IMR-90 (cell line): ENCODE data around the gene KDM2A. TPM values are rescaled to one million over a fixed set of nuclear protein-coding genes. Genes with fewer than 3 reads are reported as not detected.
"Not testable (repeated sequence)": the region's sequence is repeated elsewhere in the genome, so short reads cannot be mapped to it uniquely, and the experiment has no call there.

ENCODE experiments used
- ATAC-seq: fragments of 200-7000 bp; cut with Tn5 transposase; 2 replicates; pipeline ENCODE4 v1.9.1; 2020; ENCODE audit warnings: low read depth, mild to moderate bottlenecking, moderate library complexity
- BruUV-seq: library from RNA; stranded (reverse); fragments of 400-500 nt; replicated peaks from 2 replicates; lab custom pipeline; 2021; lab: Mats Ljungman, UMichigan
- CTCF ChIA-PET: fragments of 300-600 bp; formaldehyde crosslinking; extraction: SDS; loops from one replicate; lab custom pipeline; 2021; ENCODE audit warnings: antibody characterized with exemption; lab: Yijun Ruan, JAX
- POLR2A ChIA-PET: fragments of 300-600 bp; sonication (Branson Sonifier 250); formaldehyde crosslinking; loops from one replicate; lab custom pipeline; 2022; ENCODE audit warnings: antibody characterized with exemption; ENCODE audit not compliant: unreplicated experiment; lab: Charles Lee
- DNase-seq: peaks from one replicate; pipeline ENCODE4 v3.0.0; 2013
- H2AFZ ChIP-seq: replicated peaks from 2 replicates; pipeline ENCODE3; 2013; ENCODE audit warnings: low read length, mild to moderate bottlenecking; ENCODE audit not compliant: poor library complexity
- H2AK5ac ChIP-seq: 2 replicates; pipeline ENCODE4 v1.6.1; 2013; ENCODE audit warnings: low read depth, low read length, inconsistent platforms
- H2AK9ac ChIP-seq: replicated peaks from 2 replicates; pipeline ENCODE3; 2013; ENCODE audit warnings: mild to moderate bottlenecking, low read depth, low read length, moderate library complexity; ENCODE audit not compliant: poor library complexity
- H2BK120ac ChIP-seq: 2 replicates; pipeline ENCODE4 v1.6.1; 2013; ENCODE audit warnings: low read depth, low read length, inconsistent platforms
- H2BK15ac ChIP-seq: 3 replicates; pipeline ENCODE4 v1.6.1; 2013; ENCODE audit warnings: low read depth, low read length, inconsistent platforms
- H2BK20ac ChIP-seq: 2 replicates; pipeline ENCODE4 v1.6.1; 2013; ENCODE audit warnings: low read depth, mild to moderate bottlenecking, inconsistent platforms, low read length, moderate library complexity
- H2BK5ac ChIP-seq: 2 replicates; pipeline ENCODE4 v1.6.1; 2013; ENCODE audit warnings: mild to moderate bottlenecking, low read depth, low read length, inconsistent platforms; ENCODE audit not compliant: poor library complexity, severe bottlenecking
- H3K14ac ChIP-seq: replicated peaks from 2 replicates; pipeline ENCODE4 v1.6.1; 2013; ENCODE audit warnings: low read depth, low read length, inconsistent platforms
- H3K18ac ChIP-seq: 2 replicates; pipeline ENCODE4 v1.6.1; 2013; ENCODE audit warnings: low read depth, low read length, control low read depth
- H3K23ac ChIP-seq: 2 replicates; pipeline ENCODE4 v1.6.1; 2013; ENCODE audit warnings: low read depth, low read length, inconsistent platforms
- H3K27ac ChIP-seq: 2 replicates; pipeline ENCODE4 v1.5.1; 2013; ENCODE audit warnings: mild to moderate bottlenecking, control low read depth, low read length; ENCODE audit not compliant: insufficient read depth
- H3K27me3 ChIP-seq: 2 replicates; pipeline ENCODE4 v1.6.1; 2013; ENCODE audit warnings: low read length; ENCODE audit not compliant: control insufficient read depth, insufficient read depth
- H3K36me3 ChIP-seq: 2 replicates; pipeline ENCODE4 v1.6.1; 2013; ENCODE audit warnings: low read length, mixed read lengths; ENCODE audit not compliant: control insufficient read depth, insufficient read depth
- H3K4ac ChIP-seq: 2 replicates; pipeline ENCODE4 v1.6.1; 2013; ENCODE audit warnings: low read depth, low read length, inconsistent platforms
- H3K4me1 ChIP-seq: 2 replicates; pipeline ENCODE4 v1.6.1; 2013; ENCODE audit warnings: low read length, mixed read lengths; ENCODE audit not compliant: control insufficient read depth, insufficient read depth
- H3K4me2 ChIP-seq: 2 replicates; pipeline ENCODE4 v1.6.1; 2013; ENCODE audit warnings: low read depth, mild to moderate bottlenecking, control low read depth, low read length, moderate library complexity
- H3K4me3 ChIP-seq: 2 replicates; pipeline ENCODE4 v1.5.1; 2013; ENCODE audit warnings: low read depth, mild to moderate bottlenecking, control low read depth, low read length, moderate library complexity; ENCODE audit not compliant: insufficient read depth
- H3K56ac ChIP-seq: 2 replicates; pipeline ENCODE4 v1.6.1; 2013; ENCODE audit warnings: low read length, inconsistent platforms; ENCODE audit not compliant: insufficient read depth; ENCODE audit errors: extremely low read depth
- H3K79me1 ChIP-seq, 2 experiments: 2 replicates each; pipeline ENCODE4 v1.6.1; 2013; ENCODE audit warnings: low read length in 2 of 2, inconsistent platforms in 1 of 2, low read depth in 1 of 2
- H3K9ac ChIP-seq: 2 replicates; pipeline ENCODE4 v1.6.1; 2013; ENCODE audit warnings: low read depth, low read length, control low read depth
- H3K9me1 ChIP-seq: 2 replicates; pipeline ENCODE4 v1.6.1; 2013; ENCODE audit warnings: low read length, inconsistent platforms; ENCODE audit not compliant: insufficient read depth
- H3K9me3 ChIP-seq: 2 replicates; pipeline ENCODE4 v1.6.1; 2013; ENCODE audit warnings: low read length; ENCODE audit not compliant: control insufficient read depth, insufficient read depth
- H4K20me1 ChIP-seq: 2 replicates; pipeline ENCODE4 v1.6.1; 2013; ENCODE audit warnings: low read length, inconsistent platforms; ENCODE audit not compliant: insufficient read depth
- H4K5ac ChIP-seq: 2 replicates; pipeline ENCODE4 v1.6.1; 2013; ENCODE audit warnings: mild to moderate bottlenecking, low read depth, low read length, control low read depth
- H4K8ac ChIP-seq, 2 experiments: 2 replicates each; pipeline ENCODE4 v1.6.1; 2013; ENCODE audit warnings: low read depth in 2 of 2, low read length in 2 of 2, control low read depth in 1 of 2, inconsistent platforms in 1 of 2
- H4K91ac ChIP-seq: 2 replicates; pipeline ENCODE4 v1.6.1; 2013; ENCODE audit warnings: low read depth, low read length, inconsistent platforms; ENCODE audit not compliant: insufficient read depth
- WGBS, 2 experiments: methylation state at CpG; one replicate each; pipeline versions ENCODE4 v1.1.5 to v1.1.7; 2013; ENCODE audit warnings: missing lambda C conversion rate in 2 of 2; ENCODE audit not compliant: insufficient read length in 1 of 2; ENCODE audit errors: extremely low coverage in 2 of 2; 5-methylcytosine and 5-hydroxymethylcytosine counted together
- dilution Hi-C: fragments of 300-500 bp; cut with HindIII; formaldehyde crosslinking; loops from one replicate; pipeline ENCODE4 v1.14.3; 2018; ENCODE audit warnings: low sequenced_read_pairs; ENCODE audit not compliant: unreplicated experiment
- in situ Hi-C: fragments of 300-500 bp; cut with MboI; formaldehyde crosslinking; loops from 3 replicates; pipeline ENCODE4 v1.14.3; 2019; ENCODE audit warnings: low sequenced_read_pairs, inconsistent platforms, mixed read lengths
- intact Hi-C: fragments of 100-400 bp; cut with micrococcal nuclease; formaldehyde crosslinking; loops from 2 replicates; pipeline ENCODE4 v1.10.0; 2022
- polyA plus RNA-seq, 3 experiments: library from polyadenylated mRNA; depleted of rRNA; stranded (reverse); fragments of >200 nt; gene quantifications; 2 replicates each; pipeline ENCODE4 v1.2.3, GENCODE V29; 2012; ENCODE audit warnings: low replicate concordance in 1 of 3
- total RNA-seq: library from RNA; depleted of rRNA; stranded (reverse); fragments of >200 nt; gene quantifications from 2 replicates; pipeline ENCODE4 v1.2.3, GENCODE V29; 2012

Gene KDM2A
- total and polyA plus RNA-seq, 2 of the 4 experiments (the other 2 are of a cell fraction), result 26.7 to 42.6 TPM

DNA sequence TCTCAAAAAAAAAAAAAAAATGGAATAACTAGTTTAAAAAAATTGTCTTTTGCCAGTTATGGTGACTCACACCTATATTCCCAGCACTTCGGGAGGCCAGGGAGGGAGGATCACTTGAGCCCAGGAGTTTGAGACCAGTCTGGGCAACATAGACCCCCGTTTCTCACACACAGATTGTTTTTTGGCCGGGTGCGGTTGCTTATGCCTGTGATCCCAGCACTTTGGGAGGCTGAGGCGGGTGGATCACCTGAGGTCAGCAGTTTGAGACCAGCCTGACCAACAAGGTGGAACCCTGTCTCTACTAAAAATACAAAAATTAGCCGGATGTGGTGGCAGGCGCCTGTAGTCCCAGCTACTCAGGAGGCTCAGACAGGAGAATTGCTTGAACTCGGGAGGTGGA is 7.2 kb downstream of the KDM2A start:
- Histone ChIP-seq H3K79me1 (peaks cover 0 to 60% of the 10 kb centered on the region in 2 experiments; a peak in 3 of 4 replicates), H3K36me3 (peaks cover 28% of the 10 kb centered on the region), H4K20me1 (peaks cover 80% of the 10 kb centered on the region)
- in situ Hi-C loops, H4K5ac ChIP-seq, H2BK20ac ChIP-seq, dilution Hi-C loops, H3K18ac ChIP-seq, H3K27ac ChIP-seq, H3K27me3 ChIP-seq, H4K91ac ChIP-seq, H2AK5ac ChIP-seq, H3K9me1 ChIP-seq, H4K8ac ChIP-seq, ATAC-seq, H3K9me3 ChIP-seq, H3K4me3 ChIP-seq, CTCF ChIA-PET, H3K14ac ChIP-seq, BruUV-seq, H2BK5ac ChIP-seq, intact Hi-C loops, H2BK120ac ChIP-seq, POLR2A ChIA-PET, H3K4me1 ChIP-seq, DNase-seq, H3K56ac ChIP-seq, H3K23ac ChIP-seq, H2AFZ ChIP-seq, H2BK15ac ChIP-seq, H3K9ac ChIP-seq, H3K4ac ChIP-seq, H3K4me2 ChIP-seq, H2AK9ac ChIP-seq: not testable (repeated sequence)
- 96% methylated on average over 4 of the region's 8 CpGs; no CpG with 5 or more reads in 1 of the 2 experiments for WGBS, 2 experiments
